LNCaP clone FGC (cell line): ENCODE results near the gene IL6ST.
"Not testable (repeated sequence)": the region's sequence is repeated elsewhere in the genome, so short reads cannot be mapped to it uniquely, and the experiment has no call there.

Source experiments
- DNase-seq: peaks from one replicate; pipeline ENCODE4 v3.0.0-alpha.2; 2011; ENCODE audit warnings: low read depth
- H3K4me3 ChIP-seq: 2 replicates; pipeline ENCODE4 v1.5.1; 2011; ENCODE audit warnings: mild to moderate bottlenecking, low read depth, low read length, control low read depth
- CTCF ChIP-seq: IDR thresholded peaks from 2 replicates; pipeline ENCODE4 v1.5.1; 2012; ENCODE audit warnings: mild to moderate bottlenecking; ENCODE audit not compliant: control insufficient read depth, insufficient read depth; ENCODE audit errors: extremely low read depth

The IL6ST gene

GRCh38 chr5:55994495-55994997 is at the start of gene IL6ST:
IL6ST (minus strand) TSS chr5:55994963; CDS start chr5:55976278, 18,685 bp downstream.
- H3K4me3 ChIP-seq, result peak within 1 kb of the TSS; percentile 89
- TF ChIP-seq CTCF, result no peak
- DNase-seq, result no peak

GRCh38 chr5:56039985-56040384 is 45.2 kb upstream of the IL6ST start:
- TF ChIP-seq CTCF, result no peak
- DNase-seq, result no peak
- no peak overlapping the region for H3K4me3 ChIP-seq

GRCh38 chr5:56038206-56038605 is 43.4 kb upstream of the IL6ST start:
- DNase-seq, H3K4me3 ChIP-seq: not testable (repeated sequence)

GRCh38 chr5:56037531-56038010 is 42.8 kb upstream of the IL6ST start:
- no peak for DNase-seq
- H3K4me3 ChIP-seq, result no peak overlapping the region
- no peak for TF ChIP-seq CTCF

- H3K4me3 ChIP-seq, DNase-seq: not testable (repeated sequence)
Measured at GRCh38 chr5:56035394-56035793, 40.6 kb upstream of the IL6ST start.

GRCh38 chr5:56029871-56030630 is 35.3 kb upstream of the IL6ST start:
- not testable (repeated sequence) for DNase-seq, H3K4me3 ChIP-seq

- H3K4me3 ChIP-seq, result no peak overlapping the region
- no peak for DNase-seq
- TF ChIP-seq CTCF, result no peak
Measured at GRCh38 chr5:56029457-56029856, 34.7 kb upstream of the IL6ST start.

- H3K4me3 ChIP-seq, result no peak overlapping the region
- TF ChIP-seq CTCF, result no peak
- DNase-seq, result no peak
Measured at GRCh38 chr5:56028708-56029107, 33.9 kb upstream of the IL6ST start.
